ENCODE data around the gene CSNK1D.

DNA sequence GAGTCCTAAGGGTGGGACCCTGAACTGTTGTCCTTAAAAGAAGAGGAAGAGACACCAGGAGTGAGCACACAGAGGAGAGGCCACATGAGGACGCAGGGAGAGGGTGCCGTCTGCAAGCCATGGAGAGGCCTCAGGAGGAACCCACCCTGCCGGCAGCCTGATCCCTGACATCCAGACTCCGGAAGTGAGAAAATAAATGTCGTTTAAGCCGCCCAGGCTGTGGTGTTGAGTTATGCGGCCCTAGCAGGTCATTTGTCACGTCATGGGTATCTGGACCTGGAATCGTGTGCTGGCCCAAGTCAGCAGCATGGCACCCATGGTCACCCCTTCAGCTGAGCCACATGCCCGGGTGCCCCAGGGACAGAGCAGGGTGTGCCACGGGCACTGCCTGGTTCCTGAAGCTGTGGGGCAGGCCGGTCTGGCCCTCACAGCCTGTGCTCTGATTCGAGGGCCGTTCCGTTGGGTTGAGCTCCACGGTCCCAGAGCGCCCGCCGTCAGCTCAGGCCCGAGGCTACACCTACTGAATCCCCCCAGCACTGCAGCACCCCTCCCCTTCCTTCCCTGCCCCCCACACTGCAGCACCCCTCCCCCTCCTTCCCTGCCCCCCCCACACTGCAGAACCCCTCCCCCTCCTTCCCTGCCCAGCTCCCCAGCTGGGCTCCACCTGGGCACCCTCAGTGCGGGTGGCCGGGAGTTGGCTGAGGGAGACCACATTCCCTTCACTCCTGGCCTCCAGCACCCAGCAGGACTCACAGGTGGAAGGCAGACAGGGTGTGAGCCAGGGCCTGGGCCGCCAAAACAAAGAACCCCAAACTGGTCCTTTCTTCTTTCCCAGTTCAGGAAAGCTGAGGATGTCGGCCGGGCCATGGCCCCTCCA is 58.2 kb downstream of the CSNK1D start:
- no peak for TF ChIP-seq POLR2AphosphoS5 (IDR thresholded peaks at IDR 0.05; ENCODE audit: low read depth, low read length)
- TF ChIP-seq, protein P1, sequence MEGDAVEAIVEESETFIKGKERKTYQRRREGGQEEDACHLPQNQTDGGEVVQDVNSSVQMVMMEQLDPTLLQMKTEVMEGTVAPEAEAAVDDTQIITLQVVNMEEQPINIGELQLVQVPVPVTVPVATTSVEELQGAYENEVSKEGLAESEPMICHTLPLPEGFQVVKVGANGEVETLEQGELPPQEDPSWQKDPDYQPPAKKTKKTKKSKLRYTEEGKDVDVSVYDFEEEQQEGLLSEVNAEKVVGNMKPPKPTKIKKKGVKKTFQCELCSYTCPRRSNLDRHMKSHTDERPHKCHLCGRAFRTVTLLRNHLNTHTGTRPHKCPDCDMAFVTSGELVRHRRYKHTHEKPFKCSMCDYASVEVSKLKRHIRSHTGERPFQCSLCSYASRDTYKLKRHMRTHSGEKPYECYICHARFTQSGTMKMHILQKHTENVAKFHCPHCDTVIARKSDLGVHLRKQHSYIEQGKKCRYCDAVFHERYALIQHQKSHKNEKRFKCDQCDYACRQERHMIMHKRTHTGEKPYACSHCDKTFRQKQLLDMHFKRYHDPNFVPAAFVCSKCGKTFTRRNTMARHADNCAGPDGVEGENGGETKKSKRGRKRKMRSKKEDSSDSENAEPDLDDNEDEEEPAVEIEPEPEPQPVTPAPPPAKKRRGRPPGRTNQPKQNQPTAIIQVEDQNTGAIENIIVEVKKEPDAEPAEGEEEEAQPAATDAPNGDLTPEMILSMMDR (IDR thresholded peaks at IDR 0.05): no peak
- TF ChIP-seq TCF7L2 (IDR thresholded peaks at IDR 0.05; ENCODE audit: low read depth, low read length): no peak
- no peak for TF ChIP-seq SIN3A (IDR thresholded peaks at IDR 0.05; ENCODE audit: borderline replicate concordance, insufficient read depth, low read depth, low read length)
- TF ChIP-seq, protein P2, sequence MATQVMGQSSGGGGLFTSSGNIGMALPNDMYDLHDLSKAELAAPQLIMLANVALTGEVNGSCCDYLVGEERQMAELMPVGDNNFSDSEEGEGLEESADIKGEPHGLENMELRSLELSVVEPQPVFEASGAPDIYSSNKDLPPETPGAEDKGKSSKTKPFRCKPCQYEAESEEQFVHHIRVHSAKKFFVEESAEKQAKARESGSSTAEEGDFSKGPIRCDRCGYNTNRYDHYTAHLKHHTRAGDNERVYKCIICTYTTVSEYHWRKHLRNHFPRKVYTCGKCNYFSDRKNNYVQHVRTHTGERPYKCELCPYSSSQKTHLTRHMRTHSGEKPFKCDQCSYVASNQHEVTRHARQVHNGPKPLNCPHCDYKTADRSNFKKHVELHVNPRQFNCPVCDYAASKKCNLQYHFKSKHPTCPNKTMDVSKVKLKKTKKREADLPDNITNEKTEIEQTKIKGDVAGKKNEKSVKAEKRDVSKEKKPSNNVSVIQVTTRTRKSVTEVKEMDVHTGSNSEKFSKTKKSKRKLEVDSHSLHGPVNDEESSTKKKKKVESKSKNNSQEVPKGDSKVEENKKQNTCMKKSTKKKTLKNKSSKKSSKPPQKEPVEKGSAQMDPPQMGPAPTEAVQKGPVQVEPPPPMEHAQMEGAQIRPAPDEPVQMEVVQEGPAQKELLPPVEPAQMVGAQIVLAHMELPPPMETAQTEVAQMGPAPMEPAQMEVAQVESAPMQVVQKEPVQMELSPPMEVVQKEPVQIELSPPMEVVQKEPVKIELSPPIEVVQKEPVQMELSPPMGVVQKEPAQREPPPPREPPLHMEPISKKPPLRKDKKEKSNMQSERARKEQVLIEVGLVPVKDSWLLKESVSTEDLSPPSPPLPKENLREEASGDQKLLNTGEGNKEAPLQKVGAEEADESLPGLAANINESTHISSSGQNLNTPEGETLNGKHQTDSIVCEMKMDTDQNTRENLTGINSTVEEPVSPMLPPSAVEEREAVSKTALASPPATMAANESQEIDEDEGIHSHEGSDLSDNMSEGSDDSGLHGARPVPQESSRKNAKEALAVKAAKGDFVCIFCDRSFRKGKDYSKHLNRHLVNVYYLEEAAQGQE (IDR thresholded peaks at IDR 0.05; ENCODE audit: insufficient read depth in 1 of 2, low read depth in 2 of 2, low read length in 1 of 2): no peak

Measured in Panc1 (cell line).